ENCODE data around the gene ARHGAP27. TPM values are rescaled to one million over a fixed set of nuclear protein-coding genes. Genes with fewer than 3 reads are reported as not detected.

ARHGAP27 gene
- polyA plus RNA-seq, 1 experiment, result 2.3 TPM

GRCh38 chr17:45414990-45415881 is 17.4 kb downstream of the ARHGAP27 start:
- ChIA-PET POLR2A (no interaction called here), CTCF (interaction anchor here (1.2 kb wide), 1 partner anchor 13 kb away, joined by 3 read pairs; no protein-coding TSS in a partner anchor)
- DNase-seq (ENCODE audit: low read depth), result no peak
- Histone ChIP-seq H3K36me3 (ENCODE audit: control insufficient read depth, insufficient read depth, low read length) (no peaks in the 10 kb centered on the region), H3K27me3 (ENCODE audit: control insufficient read depth, insufficient read depth, low read length) (no peaks in the 10 kb centered on the region), H3K4me3 (ENCODE audit: low read depth, low read length) (no peak overlapping the region)
- TF ChIP-seq CTCF (IDR thresholded peaks at IDR 0.05; ENCODE audit: insufficient read depth, low read depth, low read length), result no peak

GRCh38 chr17:45413498-45413923 is 19.2 kb downstream of the ARHGAP27 start:
- H3K27me3 ChIP-seq (ENCODE audit: control insufficient read depth, insufficient read depth, low read length), result no peaks in the 10 kb centered on the region
- no peaks in the 10 kb centered on the region for H3K36me3 ChIP-seq (ENCODE audit: control insufficient read depth, insufficient read depth, low read length)
- ChIA-PET CTCF (interaction anchor here (2.5 to 2.6 kb wide), 2 partner anchors 12 to 19 kb away, joined by 8 to 13 read pairs; no protein-coding TSS in a partner anchor), POLR2A (no interaction called here)
- TF ChIP-seq CTCF (IDR thresholded peaks at IDR 0.05; ENCODE audit: insufficient read depth, low read depth, low read length), result no peak
- H3K4me3 ChIP-seq (ENCODE audit: low read depth, low read length), result no peak overlapping the region
- DNase-seq (ENCODE audit: low read depth), result no peak

- DNase-seq (ENCODE audit: low read depth), result no peak
- CTCF ChIA-PET, result interaction anchor here (1.5 to 2.6 kb wide), 3 partner anchors 13 to 17 kb away, joined by 3 to 13 read pairs (median 8); no protein-coding TSS in a partner anchor
- no peak for TF ChIP-seq CTCF (IDR thresholded peaks at IDR 0.05; ENCODE audit: insufficient read depth, low read depth, low read length)
- POLR2A ChIA-PET, result no interaction called here
- no peak overlapping the region for H3K4me3 ChIP-seq (ENCODE audit: low read depth, low read length)
- H3K36me3 ChIP-seq (ENCODE audit: control insufficient read depth, insufficient read depth, low read length), result no peaks in the 10 kb centered on the region
- no peaks in the 10 kb centered on the region for H3K27me3 ChIP-seq (ENCODE audit: control insufficient read depth, insufficient read depth, low read length)
Observed at GRCh38 chr17:45411348-45412105, 21.1 kb downstream of the ARHGAP27 start.

GRCh38 chr17:45410144-45411091 is 22.3 kb downstream of the ARHGAP27 start:
- ChIA-PET POLR2A (no interaction called here), CTCF (interaction anchor here (0.5 to 1.5 kb wide), 2 partner anchors 10 to 14 kb away, joined by 3 read pairs; no protein-coding TSS in a partner anchor)
- DNase-seq (ENCODE audit: low read depth), result no peak
- TF ChIP-seq CTCF (IDR thresholded peaks at IDR 0.05; ENCODE audit: insufficient read depth, low read depth, low read length), result no peak
- H3K4me3 ChIP-seq (ENCODE audit: low read depth, low read length), result no peak overlapping the region
- H3K36me3 ChIP-seq (ENCODE audit: control insufficient read depth, insufficient read depth, low read length), result no peaks in the 10 kb centered on the region
- no peaks in the 10 kb centered on the region for H3K27me3 ChIP-seq (ENCODE audit: control insufficient read depth, insufficient read depth, low read length)

Data from BJ (cell line).